Thyroid gland (tissue), 4 donors: Measurements from ENCODE around the gene ROCK2. TPM values are rescaled to one million over a fixed set of nuclear protein-coding genes. Genes with fewer than 3 reads are reported as not detected.
"Not testable (repeated sequence)": the region's sequence is repeated elsewhere in the genome, so short reads cannot be mapped to it uniquely, and the experiment has no call there.

Source experiments
- DNase-seq, 2 donors: peaks; one replicate each; pipeline ENCODE4 v3.0.0-alpha.2; 2019
- H3K27ac ChIP-seq, 3 donors: fragments of 200-600 bp; sonication (generic); 1 replicate in 2 of 3; 2 replicates in 1 of 3; pipeline ENCODE4 v1.5.1; 2016 to 2019; ENCODE audit warnings: mild to moderate bottlenecking in 1 of 3, moderate library complexity in 1 of 3
- H3K27me3 ChIP-seq: fragments of 200-600 bp; sonication (generic); one replicate; pipeline ENCODE4 v1.5.1; 2019
- H3K36me3 ChIP-seq, 2 donors: fragments of 200-600 bp; sonication (generic); one replicate each; pipeline ENCODE4 v1.5.1; 2016 to 2019
- H3K4me1 ChIP-seq, 2 donors: fragments of 200-600 bp; sonication (generic); one replicate each; pipeline ENCODE4 v1.5.1; 2017 to 2019
- H3K4me3 ChIP-seq, 3 donors: fragments of 200-600 bp; sonication (generic); replicated peaks in 1 of 3; 1 replicate in 2 of 3; 2 replicates in 1 of 3; pipeline ENCODE4 v1.5.1; 2016; ENCODE audit warnings: mild to moderate bottlenecking in 1 of 3
- H3K9me3 ChIP-seq: fragments of 200-600 bp; sonication (generic); one replicate; pipeline ENCODE4 v1.5.1; 2017
- POLR2A ChIP-seq, 2 donors: fragments of 450-650 bp; IDR thresholded peaks; one replicate each; pipeline ENCODE4 v1.6.1; 2017; ENCODE audit warnings: antibody characterized with exemption in 2 of 2, mild to moderate bottlenecking in 2 of 2, moderate library complexity in 1 of 2
- WGBS, 2 donors: methylation state at CpG; one replicate each; pipeline ENCODE4 v1.1.5; 2017; 5-methylcytosine and 5-hydroxymethylcytosine counted together
- intact Hi-C: fragments of 100-400 bp; cut with DNase I; formaldehyde crosslinking; loops from one replicate; pipeline ENCODE4 v1.15.1; 2023
- total RNA-seq, 4 donors: library from RNA; depleted of rRNA; stranded (reverse); fragments of >200 nt; gene quantifications; one replicate each; pipeline ENCODE4 v1.2.3, GENCODE V29; 2016
- TF ChIP-seq, protein P1 (sequence below), 6 experiments: fragments of 200-600 bp in 3 of 6; fragments of 450-650 bp in 3 of 6; sonication (generic) in 3 of 6; IDR thresholded peaks; one replicate each; pipeline ENCODE4 v1.5.1; 2016 to 2019; ENCODE audit warnings: antibody characterized with exemption in 6 of 6, mild to moderate bottlenecking in 2 of 6, inconsistent platforms in 1 of 6, moderate library complexity in 1 of 6

Gene ROCK2
- total RNA-seq, 4 donors from 2014 or later: 37.3 to 47.5 (median 42.1) TPM

DNA sequence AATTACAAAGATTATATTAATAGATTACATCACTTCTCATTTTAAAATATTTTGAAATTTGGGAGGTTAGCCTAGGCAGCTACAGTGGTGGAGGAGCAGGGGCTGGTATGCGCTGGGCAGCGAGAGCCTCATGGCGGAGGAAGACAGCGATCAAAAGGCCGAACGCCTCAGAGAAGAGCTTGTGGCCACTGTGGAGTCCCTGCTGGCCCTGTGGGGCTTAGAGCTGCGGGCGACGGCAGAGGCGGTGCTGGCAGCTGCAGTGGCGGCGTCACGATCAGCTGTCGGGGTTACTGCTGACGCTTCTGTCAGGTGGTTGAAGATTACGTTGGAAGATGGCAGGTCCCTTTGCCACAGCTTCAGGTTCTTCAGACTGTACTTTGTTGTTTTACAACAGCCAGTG, 87.4 kb downstream of the ROCK2 start:
- H3K4me3 ChIP-seq: no peak overlapping the region
- no peaks in the 10 kb centered on the region for H3K9me3 ChIP-seq
- H3K27ac ChIP-seq: no peak overlapping the region
- no peak for TF ChIP-seq POLR2A (IDR thresholded peaks at IDR 0.05)
- TF ChIP-seq, protein P1, sequence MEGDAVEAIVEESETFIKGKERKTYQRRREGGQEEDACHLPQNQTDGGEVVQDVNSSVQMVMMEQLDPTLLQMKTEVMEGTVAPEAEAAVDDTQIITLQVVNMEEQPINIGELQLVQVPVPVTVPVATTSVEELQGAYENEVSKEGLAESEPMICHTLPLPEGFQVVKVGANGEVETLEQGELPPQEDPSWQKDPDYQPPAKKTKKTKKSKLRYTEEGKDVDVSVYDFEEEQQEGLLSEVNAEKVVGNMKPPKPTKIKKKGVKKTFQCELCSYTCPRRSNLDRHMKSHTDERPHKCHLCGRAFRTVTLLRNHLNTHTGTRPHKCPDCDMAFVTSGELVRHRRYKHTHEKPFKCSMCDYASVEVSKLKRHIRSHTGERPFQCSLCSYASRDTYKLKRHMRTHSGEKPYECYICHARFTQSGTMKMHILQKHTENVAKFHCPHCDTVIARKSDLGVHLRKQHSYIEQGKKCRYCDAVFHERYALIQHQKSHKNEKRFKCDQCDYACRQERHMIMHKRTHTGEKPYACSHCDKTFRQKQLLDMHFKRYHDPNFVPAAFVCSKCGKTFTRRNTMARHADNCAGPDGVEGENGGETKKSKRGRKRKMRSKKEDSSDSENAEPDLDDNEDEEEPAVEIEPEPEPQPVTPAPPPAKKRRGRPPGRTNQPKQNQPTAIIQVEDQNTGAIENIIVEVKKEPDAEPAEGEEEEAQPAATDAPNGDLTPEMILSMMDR (IDR thresholded peaks at IDR 0.05): no peak
- WGBS, 2 donors: 92 to 94% methylated on average over 16 of the region's 16 CpGs
- DNase-seq: no peak
- intact Hi-C loops: no loop called here
- no peaks in the 10 kb centered on the region for H3K36me3 ChIP-seq
- no peaks in the 10 kb centered on the region for H3K27me3 ChIP-seq
- H3K4me1 ChIP-seq: peaks cover 0 to 4% of the 10 kb centered on the region in 2 donors

DNA sequence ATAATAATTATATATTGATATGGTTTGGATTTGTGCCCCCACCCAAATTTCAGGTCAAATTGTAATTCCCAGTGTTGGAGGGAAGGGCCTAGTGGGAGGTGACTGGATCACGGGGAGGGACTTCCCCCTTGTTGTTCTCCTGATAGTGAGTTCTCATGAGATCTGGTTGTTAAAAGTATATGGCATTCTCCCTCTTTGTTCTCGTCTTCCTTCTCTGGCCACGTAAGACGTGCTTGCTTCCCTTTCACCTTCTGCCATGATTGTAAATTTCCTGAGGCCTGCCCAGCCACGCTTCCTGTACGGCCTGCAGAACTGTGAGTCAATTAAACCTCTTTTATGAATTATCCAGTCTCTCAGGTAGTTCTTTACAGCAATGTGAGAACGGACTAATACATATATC, 88.3 kb downstream of the ROCK2 start:
- TF ChIP-seq POLR2A (IDR thresholded peaks at IDR 0.05): no peak
- Histone ChIP-seq H3K4me1 (peaks cover 0 to 4% of the 10 kb centered on the region in 2 donors), H3K36me3 (no peaks in the 10 kb centered on the region), H3K27ac (no peak overlapping the region), H3K4me3 (no peak overlapping the region), H3K9me3 (no peaks in the 10 kb centered on the region), H3K27me3 (no peaks in the 10 kb centered on the region)
- WGBS, 2 donors: 89 to 96% methylated on average over 7 of the region's 7 CpGs
- DNase-seq: no peak
- intact Hi-C loops: no loop called here

DNA sequence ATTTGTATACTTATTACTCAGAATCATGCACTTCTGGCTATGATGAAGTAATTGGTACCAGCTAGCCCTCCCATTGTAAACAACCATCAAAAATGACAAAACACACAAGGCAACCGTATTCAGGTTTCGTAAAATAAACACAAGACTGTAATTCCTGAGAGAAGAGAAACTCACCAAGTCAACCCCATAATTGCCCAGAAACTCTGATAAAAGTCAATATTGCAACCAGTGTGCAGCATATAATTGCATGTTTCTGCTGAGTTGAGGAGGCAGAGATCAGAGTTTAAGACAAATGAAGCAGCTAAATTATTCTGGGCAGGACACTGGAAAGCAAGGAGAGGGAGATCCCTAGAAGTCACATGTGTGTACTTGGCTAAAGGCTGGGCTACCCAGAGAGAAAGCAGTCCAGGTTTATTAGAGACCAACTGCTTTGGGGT, 90.3 kb downstream of the ROCK2 start:
- no peak overlapping the region for H3K27ac ChIP-seq
- no peaks in the 10 kb centered on the region for H3K9me3 ChIP-seq
- intact Hi-C loops: no loop called here
- no peaks in the 10 kb centered on the region for H3K27me3 ChIP-seq
- no peak overlapping the region for H3K4me3 ChIP-seq
- H3K36me3 ChIP-seq: no peaks in the 10 kb centered on the region
- peaks cover 0 to 4% of the 10 kb centered on the region in 2 donors for H3K4me1 ChIP-seq
- WGBS, 2 donors: 77 to 83% methylated on average over 2 of the region's 2 CpGs
- no peak for DNase-seq
- TF ChIP-seq, protein P1 (IDR thresholded peaks at IDR 0.05): no peak
- TF ChIP-seq POLR2A (IDR thresholded peaks at IDR 0.05): no peak

DNA sequence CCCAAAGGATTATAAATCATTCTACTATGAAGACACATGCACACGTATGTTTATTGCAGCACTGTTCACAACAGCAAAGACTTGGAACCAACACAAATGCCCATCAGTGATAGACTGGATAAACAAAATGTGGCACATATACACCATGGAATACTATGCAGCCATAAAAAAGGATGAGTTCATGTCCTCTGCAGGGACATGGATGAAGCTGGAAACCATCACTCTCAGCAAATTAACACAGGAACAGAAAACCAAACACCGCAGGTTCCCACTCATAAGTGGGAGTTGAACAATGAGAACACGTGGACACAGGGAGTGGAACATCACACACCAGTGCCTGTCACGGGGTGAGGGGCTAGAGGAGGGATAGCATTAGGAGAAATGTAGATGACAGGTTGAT, 92.0 kb downstream of the ROCK2 start:
- H3K27ac ChIP-seq, H3K4me3 ChIP-seq, DNase-seq, H3K4me1 ChIP-seq, H3K27me3 ChIP-seq, H3K9me3 ChIP-seq, intact Hi-C loops, H3K36me3 ChIP-seq: not testable (repeated sequence)
- WGBS, 2 donors: 94 to 96% methylated on average over 4 of the region's 4 CpGs

DNA sequence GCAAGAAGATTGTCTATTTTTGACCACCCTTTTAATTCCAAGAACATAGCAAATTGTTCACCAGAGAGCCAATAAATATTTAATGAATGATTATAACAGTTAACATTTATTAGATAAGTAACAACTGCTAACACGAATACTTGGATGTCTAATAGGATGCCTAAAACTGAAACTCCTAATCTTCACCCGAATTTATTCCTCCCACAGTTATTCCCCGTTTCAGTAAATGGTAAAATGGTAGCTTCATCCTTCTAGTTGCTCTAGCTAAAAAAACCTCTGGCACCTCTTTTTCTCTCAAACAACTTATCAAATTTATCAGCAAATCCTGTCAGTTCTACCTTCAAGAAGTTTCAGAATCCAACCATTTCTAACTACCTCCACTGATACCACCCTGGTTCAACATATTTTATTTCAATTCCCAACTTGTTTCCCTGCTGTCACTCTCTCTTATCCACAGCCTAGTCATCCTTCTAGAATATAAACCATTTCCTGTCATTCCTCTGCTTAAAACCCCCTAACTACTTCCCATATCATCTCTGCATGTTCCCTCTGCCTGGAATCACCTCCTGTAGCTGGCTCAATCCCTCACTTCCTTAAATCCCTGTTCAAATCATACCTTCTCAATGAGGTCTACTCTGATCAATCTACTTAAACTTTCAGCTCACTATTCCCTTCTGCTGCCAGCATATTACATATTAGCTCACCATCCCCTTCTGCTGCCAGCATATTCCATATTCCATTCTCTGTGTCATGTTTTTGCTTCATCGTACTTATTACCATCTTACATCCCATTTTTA, 93.8 kb downstream of the ROCK2 start:
- Histone ChIP-seq H3K9me3 (no peaks in the 10 kb centered on the region), H3K36me3 (no peaks in the 10 kb centered on the region), H3K4me3 (no peak overlapping the region), H3K4me1 (peaks cover 0 to 4% of the 10 kb centered on the region in 2 donors), H3K27ac (no peak overlapping the region), H3K27me3 (no peaks in the 10 kb centered on the region)
- no peak for TF ChIP-seq POLR2A (IDR thresholded peaks at IDR 0.05)
- TF ChIP-seq, protein P1 (IDR thresholded peaks at IDR 0.05): no peak
- DNase-seq: no peak
- intact Hi-C loops: no loop called here
- WGBS, 2 donors: 86 to 90% methylated on average over 4 of the region's 4 CpGs

DNA sequence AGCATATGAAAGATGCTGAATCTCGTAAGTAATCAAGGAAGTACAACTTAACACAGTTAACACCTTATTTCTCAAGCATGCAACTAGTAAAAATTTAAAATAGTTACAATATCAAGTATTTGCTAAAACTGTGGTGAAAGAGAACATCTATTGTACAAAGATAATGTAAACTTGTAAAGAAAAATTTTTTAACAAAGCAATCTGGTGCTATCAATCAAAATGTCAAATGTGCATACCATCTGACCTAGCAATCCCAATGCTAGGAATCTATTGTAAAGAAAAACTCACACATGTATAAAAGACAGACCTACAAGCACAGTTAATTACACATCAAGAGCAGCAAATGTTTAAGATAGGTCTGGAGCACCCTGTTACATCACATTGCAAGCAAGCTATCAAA, 99.1 kb downstream of the ROCK2 start:
- H3K27ac ChIP-seq: no peak overlapping the region
- TF ChIP-seq, protein P1 (IDR thresholded peaks at IDR 0.05): no peak
- no peak for TF ChIP-seq POLR2A (IDR thresholded peaks at IDR 0.05)
- H3K27me3 ChIP-seq: no peaks in the 10 kb centered on the region
- intact Hi-C loops: no loop called here
- H3K9me3 ChIP-seq: no peaks in the 10 kb centered on the region
- no peaks in the 10 kb centered on the region for H3K4me1 ChIP-seq
- DNase-seq: no peak
- no peaks in the 10 kb centered on the region for H3K36me3 ChIP-seq
- WGBS, 2 donors: 91 to 96% methylated on average over 1 of the region's 1 CpG
- no peak overlapping the region for H3K4me3 ChIP-seq
